GM19328 (cell line): ENCODE measurements around the gene DHDDS.

ENCODE experiments used
- ATAC-seq: cut with Tn5 transposase; IDR thresholded peaks from one replicate; pipeline ENCODE4 v1.9.1; 2021; ENCODE audit warnings: mild to moderate bottlenecking, moderate library complexity; ENCODE audit not compliant: unreplicated experiment

DHDDS gene

GRCh38 chr1:26417111-26417759 is 14.9 kb upstream of the DHDDS start:
- no peak for ATAC-seq

- no peak for ATAC-seq
Observed at GRCh38 chr1:26418865-26419349, 13.2 kb upstream of the DHDDS start.

GRCh38 chr1:26419494-26419893 is 12.6 kb upstream of the DHDDS start:
- ATAC-seq, result no peak

GRCh38 chr1:26429721-26430120 is 2.4 kb upstream of the DHDDS start:
- no peak for ATAC-seq

- ATAC-seq, result no peak
Observed at GRCh38 chr1:26432793-26433192, 672 bp downstream of the DHDDS start.

GRCh38 chr1:26434161-26434752 is 2.1 kb downstream of the DHDDS start:
- no peak for ATAC-seq

GRCh38 chr1:26438041-26438440 is 5.9 kb downstream of the DHDDS start:
- no peak for ATAC-seq

- ATAC-seq, result no peak
Observed at GRCh38 chr1:26440259-26440658, 8.1 kb downstream of the DHDDS start.

GRCh38 chr1:26449868-26450267 is 17.7 kb downstream of the DHDDS start:
- ATAC-seq, result no peak

- no peak for ATAC-seq
Observed at GRCh38 chr1:26450908-26451307, 18.8 kb downstream of the DHDDS start.

- no peak for ATAC-seq
Observed at GRCh38 chr1:26452459-26453183, 20.5 kb downstream of the DHDDS start.

GRCh38 chr1:26459148-26459547 is 27.0 kb downstream of the DHDDS start:
- ATAC-seq, result no peak

- no peak for ATAC-seq
Observed at GRCh38 chr1:26459573-26460031, 27.5 kb downstream of the DHDDS start.

- ATAC-seq, result no peak
Observed at GRCh38 chr1:26468911-26469310, 36.8 kb downstream of the DHDDS start.

GRCh38 chr1:26469558-26469957 is 37.4 kb downstream of the DHDDS start:
- ATAC-seq, result no peak

GRCh38 chr1:26470878-26471497 is 38.9 kb downstream of the DHDDS start:
- ATAC-seq, result no peak

- peak; percentile 3 for ATAC-seq
Observed at GRCh38 chr1:26471498-26472319, 39.6 kb downstream of the DHDDS start.

- peak; percentile 37 for ATAC-seq
Observed at GRCh38 chr1:26472320-26472900, 40.3 kb downstream of the DHDDS start, which contains the start of gene HMGN2. Gene HMGN2, plus strand, starts transcription at chr1:26472440. Its CDS starts 173 bp downstream, at chr1:26472613.

GRCh38 chr1:26472901-26473845 is 41.1 kb downstream of the DHDDS start:
- ATAC-seq, result peak; percentile 59
